ENCODE data around the gene SH3RF2. TPM values are rescaled to one million over a fixed set of nuclear protein-coding genes. Genes with fewer than 3 reads are reported as not detected.

SH3RF2 gene
- total and polyA plus RNA-seq, 10 donors = 0.04 to 0.44 (median 0.10) TPM; not detected in 2

- WGBS, 5 donors = 37 to 88% (median 45%) methylated on average over 2 of the region's 2 CpGs
- DNase-seq = no peak
Measured at GRCh38 chr5:146020100-146020499, 83.7 kb downstream of the SH3RF2 start.

GRCh38 chr5:146024034-146024433, 87.7 kb downstream of the SH3RF2 start:
- no peak overlapping the region for H3K4me3 ChIP-seq
- no peaks in the 10 kb centered on the region for H3K36me3 ChIP-seq
- intact Hi-C loops (cut with DNase I; ENCODE audit: low total_unique reads) = no loop called here
- no peaks in the 10 kb centered on the region for H3K9me3 ChIP-seq
- 84 to 97% (median 91%) methylated on average over 3 of the region's 3 CpGs for WGBS, 5 donors
- TF ChIP-seq POLR2A (IDR thresholded peaks at IDR 0.05) = no peak
- no peak for TF ChIP-seq POLR2AphosphoS5 (IDR thresholded peaks at IDR 0.05)
- no peak for TF ChIP-seq CTCF (IDR thresholded peaks at IDR 0.05 in 8 of 11, conservative IDR thresholded peaks at IDR 0.05 in 3 of 11)
- no peak for DNase-seq
- H3K4me1 ChIP-seq = no peaks in the 10 kb centered on the region
- no peak overlapping the region for H3K27ac ChIP-seq
- H3K27me3 ChIP-seq (replicated peaks in 1 of 7) = no peaks in the 10 kb centered on the region

More at GRCh38 chr5:146020100-146020499, 83.7 kb downstream of the SH3RF2 start:
- Histone ChIP-seq H3K4me1 (no peaks in the 10 kb centered on the region), H3K36me3 (no peaks in the 10 kb centered on the region), H3K4me3 (no peak overlapping the region), H3K9me3 (no peaks in the 10 kb centered on the region), H3K27ac (no peak overlapping the region), H3K27me3 (replicated peaks in 1 of 7) (no peaks in the 10 kb centered on the region)
- intact Hi-C loops (cut with DNase I; ENCODE audit: low total_unique reads) = no loop called here
- TF ChIP-seq CTCF (IDR thresholded peaks at IDR 0.05 in 8 of 11, conservative IDR thresholded peaks at IDR 0.05 in 3 of 11) (no peak), POLR2A (IDR thresholded peaks at IDR 0.05) (no peak), POLR2AphosphoS5 (IDR thresholded peaks at IDR 0.05) (no peak)

GRCh38 chr5:146025114-146025680, 88.8 kb downstream of the SH3RF2 start:
- H3K27me3 ChIP-seq (replicated peaks in 1 of 7) = no peaks in the 10 kb centered on the region
- TF ChIP-seq POLR2A (IDR thresholded peaks at IDR 0.05) (no peak), POLR2AphosphoS5 (IDR thresholded peaks at IDR 0.05) (no peak), CTCF (IDR thresholded peaks at IDR 0.05 in 8 of 11, conservative IDR thresholded peaks at IDR 0.05 in 3 of 11) (no peak)
- no peak overlapping the region for H3K4me3 ChIP-seq
- no peaks in the 10 kb centered on the region for H3K9me3 ChIP-seq
- DNase-seq = no peak
- H3K4me1 ChIP-seq = no peaks in the 10 kb centered on the region
- intact Hi-C loops (cut with DNase I; ENCODE audit: low total_unique reads) = no loop called here
- H3K27ac ChIP-seq = no peak overlapping the region
- no peaks in the 10 kb centered on the region for H3K36me3 ChIP-seq
- WGBS, 5 donors = 52 to 60% (median 56%) methylated on average over 4 of the region's 4 CpGs

- intact Hi-C loops (cut with DNase I; ENCODE audit: low total_unique reads) = no loop called here
- Histone ChIP-seq H3K4me3 (no peak overlapping the region), H3K9me3 (no peaks in the 10 kb centered on the region), H3K36me3 (no peaks in the 10 kb centered on the region), H3K27ac (no peak overlapping the region), H3K27me3 (replicated peaks in 1 of 7) (no peaks in the 10 kb centered on the region), H3K4me1 (no peaks in the 10 kb centered on the region)
- no peak for TF ChIP-seq POLR2A (IDR thresholded peaks at IDR 0.05)
- no peak for TF ChIP-seq POLR2AphosphoS5 (IDR thresholded peaks at IDR 0.05)
- TF ChIP-seq CTCF (IDR thresholded peaks at IDR 0.05 in 8 of 11, conservative IDR thresholded peaks at IDR 0.05 in 3 of 11) = no peak
- DNase-seq = no peak
- WGBS, 5 donors = 21 to 50% (median 34%) methylated on average over 1 of the region's 1 CpG
Measured at GRCh38 chr5:146025681-146026080, 89.3 kb downstream of the SH3RF2 start.
